Measurements from ENCODE around the gene VASN.

- no peak for TF ChIP-seq CTCF (conservative IDR thresholded peaks at IDR 0.05)
- TF ChIP-seq EZH2 (IDR thresholded peaks at IDR 0.05; ENCODE audit: low read depth) = no peak
These were observed 47.0 kb upstream of the VASN start for GRCh38 chr16:4324492-4325252.
